Measurements from ENCODE around the gene FARSA.
"Not testable (repeated sequence)": the region's sequence is repeated elsewhere in the genome, so short reads cannot be mapped to it uniquely, and the experiment has no call there.

Gene FARSA

GRCh38 chr19:12937093-12937926 is 3.8 kb upstream of the FARSA start:
- FAIRE-seq (no peak), DNase-seq (ENCODE audit: insufficient read length, low spot score) (no peak)
- no peak for TF ChIP-seq POLR2A (IDR thresholded peaks at IDR 0.05; ENCODE audit: low read depth, low read length)

GRCh38 chr19:12936582-12936981 is 3.1 kb upstream of the FARSA start:
- FAIRE-seq, result no peak
- DNase-seq (ENCODE audit: insufficient read length, low spot score), result no peak
- no peak for TF ChIP-seq POLR2A (IDR thresholded peaks at IDR 0.05; ENCODE audit: low read depth, low read length)

GRCh38 chr19:12935071-12935470 is 1.6 kb upstream of the FARSA start:
- DNase-seq (ENCODE audit: insufficient read length, low spot score), result no peak
- no peak for TF ChIP-seq POLR2A (IDR thresholded peaks at IDR 0.05; ENCODE audit: low read depth, low read length)
- FAIRE-seq, result no peak

- TF ChIP-seq POLR2A (IDR thresholded peaks at IDR 0.05; ENCODE audit: low read depth, low read length), result no peak
- no peak for DNase-seq (ENCODE audit: insufficient read length, low spot score)
- no peak for FAIRE-seq
Observed at GRCh38 chr19:12932392-12933286, 872 bp downstream of the FARSA start.

GRCh38 chr19:12930002-12930645 is 3.4 kb downstream of the FARSA start:
- no peak for TF ChIP-seq POLR2A (IDR thresholded peaks at IDR 0.05; ENCODE audit: low read depth, low read length)
- DNase-seq (ENCODE audit: insufficient read length, low spot score) (no peak), FAIRE-seq (no peak)

GRCh38 chr19:12924621-12925310 is 8.7 kb downstream of the FARSA start:
- FAIRE-seq, result no peak
- TF ChIP-seq POLR2A (IDR thresholded peaks at IDR 0.05; ENCODE audit: low read depth, low read length), result no peak
- DNase-seq (ENCODE audit: insufficient read length, low spot score), result no peak

- TF ChIP-seq POLR2A (IDR thresholded peaks at IDR 0.05; ENCODE audit: low read depth, low read length), result no peak
- DNase-seq (ENCODE audit: insufficient read length, low spot score) (no peak), FAIRE-seq (no peak)
Observed at GRCh38 chr19:12922959-12923358, 10.6 kb downstream of the FARSA start.

- FAIRE-seq (no peak), DNase-seq (ENCODE audit: insufficient read length, low spot score) (no peak)
- TF ChIP-seq POLR2A (IDR thresholded peaks at IDR 0.05; ENCODE audit: low read depth, low read length), result no peak
Observed at GRCh38 chr19:12921047-12921446, 12.5 kb downstream of the FARSA start.

GRCh38 chr19:12918253-12918652 is 15.3 kb downstream of the FARSA start:
- no peak for DNase-seq (ENCODE audit: insufficient read length, low spot score)
- TF ChIP-seq POLR2A (IDR thresholded peaks at IDR 0.05; ENCODE audit: low read depth, low read length), result no peak
- FAIRE-seq, result no peak

GRCh38 chr19:12915860-12916259 is 17.7 kb downstream of the FARSA start:
- DNase-seq (ENCODE audit: insufficient read length, low spot score); FAIRE-seq: not testable (repeated sequence)

GRCh38 chr19:12913851-12914690 is 19.4 kb downstream of the FARSA start:
- no peak for DNase-seq (ENCODE audit: insufficient read length, low spot score)
- TF ChIP-seq POLR2A (IDR thresholded peaks at IDR 0.05; ENCODE audit: low read depth, low read length), result no peak
- no peak for FAIRE-seq

- no peak for FAIRE-seq
- no peak for TF ChIP-seq POLR2A (IDR thresholded peaks at IDR 0.05; ENCODE audit: low read depth, low read length)
- no peak for DNase-seq (ENCODE audit: insufficient read length, low spot score)
Observed at GRCh38 chr19:12913011-12913561, 20.4 kb downstream of the FARSA start.

All from H54 (cell line).